ENCODE data around the gene CETN3.
A peak's percentile ranks its signal among the peaks of the same experiment; 100 is the strongest.
"Not testable (repeated sequence)": the region's sequence is repeated elsewhere in the genome, so short reads cannot be mapped to it uniquely, and the experiment has no call there.

CETN3 gene

DNA sequence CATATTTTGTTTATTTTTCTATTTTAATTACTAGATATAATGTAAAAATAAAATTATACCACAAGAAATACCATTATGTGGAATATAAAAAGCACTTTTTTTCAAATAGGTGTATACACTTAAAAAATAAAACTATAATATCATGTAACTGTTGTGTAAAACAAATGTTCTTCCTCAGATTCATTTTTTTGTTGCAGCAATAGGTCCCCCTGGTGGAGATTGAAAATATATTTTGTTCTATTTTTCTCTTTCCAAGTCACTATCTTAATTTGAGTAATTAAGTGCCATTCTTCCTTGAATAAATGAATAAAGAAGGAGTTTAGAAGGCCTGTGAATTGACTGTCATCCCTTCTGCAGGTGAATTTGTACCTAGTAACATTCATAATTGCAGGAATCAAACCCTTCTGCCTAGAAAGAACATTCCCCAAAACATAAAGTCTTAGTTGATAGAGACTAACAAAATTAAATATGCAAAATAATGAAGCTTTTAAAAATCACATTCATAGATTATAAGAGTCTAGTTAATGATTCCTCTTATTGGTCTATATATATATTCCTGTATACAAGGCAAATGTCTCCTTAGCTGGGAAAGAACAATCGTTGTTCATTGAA is 23.4 kb downstream of the CETN3 start:
- TF ChIP-seq, protein P1, sequence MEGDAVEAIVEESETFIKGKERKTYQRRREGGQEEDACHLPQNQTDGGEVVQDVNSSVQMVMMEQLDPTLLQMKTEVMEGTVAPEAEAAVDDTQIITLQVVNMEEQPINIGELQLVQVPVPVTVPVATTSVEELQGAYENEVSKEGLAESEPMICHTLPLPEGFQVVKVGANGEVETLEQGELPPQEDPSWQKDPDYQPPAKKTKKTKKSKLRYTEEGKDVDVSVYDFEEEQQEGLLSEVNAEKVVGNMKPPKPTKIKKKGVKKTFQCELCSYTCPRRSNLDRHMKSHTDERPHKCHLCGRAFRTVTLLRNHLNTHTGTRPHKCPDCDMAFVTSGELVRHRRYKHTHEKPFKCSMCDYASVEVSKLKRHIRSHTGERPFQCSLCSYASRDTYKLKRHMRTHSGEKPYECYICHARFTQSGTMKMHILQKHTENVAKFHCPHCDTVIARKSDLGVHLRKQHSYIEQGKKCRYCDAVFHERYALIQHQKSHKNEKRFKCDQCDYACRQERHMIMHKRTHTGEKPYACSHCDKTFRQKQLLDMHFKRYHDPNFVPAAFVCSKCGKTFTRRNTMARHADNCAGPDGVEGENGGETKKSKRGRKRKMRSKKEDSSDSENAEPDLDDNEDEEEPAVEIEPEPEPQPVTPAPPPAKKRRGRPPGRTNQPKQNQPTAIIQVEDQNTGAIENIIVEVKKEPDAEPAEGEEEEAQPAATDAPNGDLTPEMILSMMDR (conservative IDR thresholded peaks at IDR 0.05; ENCODE audit: low read length) = peak; percentile 67
- no peak overlapping the region for H3K4me3 ChIP-seq (ENCODE audit: low read length)
- peak; percentile 28 for DNase-seq (ENCODE audit: low read depth)

DNA sequence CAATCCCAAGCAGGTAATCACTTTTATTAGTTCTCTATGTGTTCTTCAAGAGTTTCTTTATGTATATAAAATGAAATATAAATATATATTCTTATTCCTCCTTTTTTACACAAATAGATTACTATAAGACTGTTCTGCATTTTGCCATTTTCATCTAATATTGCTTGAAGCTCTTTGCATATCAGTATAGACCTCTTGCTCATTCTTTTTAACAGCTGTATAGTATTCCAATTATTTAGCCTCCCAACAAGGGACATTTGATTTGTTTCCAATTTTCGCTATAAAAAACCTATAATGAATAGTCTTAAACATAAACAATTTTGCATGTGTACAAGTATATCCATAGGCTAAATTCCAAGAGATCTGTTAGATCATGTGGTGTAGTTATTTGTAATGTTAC is 25.2 kb downstream of the CETN3 start:
- no peak for DNase-seq (ENCODE audit: low read depth)
- TF ChIP-seq, protein P1 (conservative IDR thresholded peaks at IDR 0.05; ENCODE audit: low read length) = no peak
- no peak overlapping the region for H3K4me3 ChIP-seq (ENCODE audit: low read length)

DNA sequence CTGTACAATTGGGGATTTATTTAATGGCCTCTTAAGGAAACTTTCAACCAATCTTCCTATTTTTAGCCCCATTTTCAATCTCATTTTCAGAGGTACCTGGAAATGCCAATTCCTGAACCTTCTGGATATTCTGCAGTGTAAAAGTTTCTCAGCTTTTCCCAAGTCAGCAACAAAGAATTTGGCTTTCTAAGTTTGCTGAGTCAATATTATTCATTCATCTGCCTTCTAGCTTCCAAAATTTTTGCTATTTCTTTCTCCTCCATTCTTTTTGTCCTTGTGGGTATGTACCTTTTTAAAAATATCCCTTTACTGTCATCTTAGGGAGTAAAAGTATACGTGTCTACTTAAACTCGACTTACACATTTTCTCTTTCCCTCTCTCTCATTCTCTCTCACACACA is 25.7 kb downstream of the CETN3 start:
- TF ChIP-seq, protein P1 (conservative IDR thresholded peaks at IDR 0.05; ENCODE audit: low read length) = no peak
- no peak overlapping the region for H3K4me3 ChIP-seq (ENCODE audit: low read length)
- no peak for DNase-seq (ENCODE audit: low read depth)

DNA sequence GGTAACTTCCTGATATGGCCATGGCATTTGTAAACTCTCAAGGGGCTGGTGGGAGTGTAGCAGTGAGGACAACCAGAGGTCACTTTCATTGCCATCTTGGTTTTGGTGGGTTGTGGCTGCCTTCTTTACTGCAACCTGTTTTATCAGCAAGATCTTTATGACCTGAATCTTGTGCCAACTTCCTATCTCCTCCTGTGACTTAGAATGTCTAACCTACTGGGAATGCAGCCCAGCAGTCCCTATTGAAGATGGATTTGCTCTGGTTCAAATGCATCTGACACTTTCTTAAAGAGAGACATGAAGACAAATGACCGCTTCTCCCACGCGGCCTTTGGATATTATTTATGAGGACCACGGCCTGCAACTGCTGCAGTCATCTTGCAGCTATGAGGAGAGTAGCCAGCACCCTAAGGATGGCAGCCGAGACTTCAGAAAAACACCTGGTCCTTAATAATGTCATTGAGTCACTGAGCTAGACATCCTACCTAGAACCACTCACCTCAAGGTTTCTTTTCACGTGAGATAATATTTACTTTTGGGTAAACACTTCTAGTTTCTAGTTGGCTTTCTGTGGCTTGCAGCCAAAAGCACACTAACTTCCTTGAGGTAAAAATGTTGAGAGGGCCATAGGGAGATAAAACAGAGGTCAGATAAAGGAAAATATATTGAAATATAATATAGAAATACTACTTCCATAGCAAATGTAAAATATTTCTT is 28.2 kb downstream of the CETN3 start:
- DNase-seq (ENCODE audit: low read depth) = no peak
- H3K4me3 ChIP-seq (ENCODE audit: low read length) = no peak overlapping the region
- TF ChIP-seq, protein P1 (conservative IDR thresholded peaks at IDR 0.05; ENCODE audit: low read length) = no peak

DNA sequence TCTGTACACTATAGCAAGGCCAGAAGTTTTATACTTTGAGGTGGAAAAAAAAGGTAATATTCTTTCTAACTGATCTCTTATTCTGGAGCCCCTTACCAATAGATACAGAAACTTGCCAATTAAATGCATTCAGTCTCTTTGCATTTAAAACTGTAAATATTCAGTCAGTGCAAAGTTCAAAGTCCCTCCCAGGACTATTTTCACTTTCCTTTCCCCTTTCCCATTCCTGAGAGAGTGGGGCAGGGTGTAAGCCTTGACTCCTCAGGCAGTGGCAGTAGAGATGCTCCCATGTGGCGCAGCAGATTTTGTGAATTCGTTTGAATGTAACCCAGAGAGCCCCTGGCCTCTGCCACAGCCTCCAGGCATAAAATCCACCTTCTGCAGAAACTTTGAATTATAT is 29.9 kb downstream of the CETN3 start:
- DNase-seq (ENCODE audit: low read depth) = no peak
- H3K4me3 ChIP-seq (ENCODE audit: low read length) = no peak overlapping the region
- TF ChIP-seq, protein P1 (conservative IDR thresholded peaks at IDR 0.05; ENCODE audit: low read length) = no peak

DNA sequence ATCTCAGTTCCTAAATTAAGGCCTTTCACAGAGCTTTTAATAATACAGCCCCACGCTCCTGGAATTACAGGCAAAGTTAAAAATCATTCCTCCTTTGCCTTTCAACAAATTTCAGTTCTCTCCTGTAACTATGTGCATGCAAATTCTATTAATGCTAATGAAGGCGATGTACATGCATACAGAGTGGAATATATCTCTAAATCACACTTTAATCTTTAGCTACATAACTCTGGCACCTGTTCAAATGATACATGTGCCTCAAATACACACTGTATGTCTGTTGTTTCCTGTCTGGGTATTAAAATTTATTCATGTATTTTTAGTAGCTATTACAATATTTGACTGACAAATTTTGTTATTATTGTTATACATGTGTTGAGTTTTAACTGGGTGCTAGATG is 30.8 kb downstream of the CETN3 start:
- TF ChIP-seq, protein P1 (conservative IDR thresholded peaks at IDR 0.05; ENCODE audit: low read length) = no peak
- H3K4me3 ChIP-seq (ENCODE audit: low read length) = no peak overlapping the region
- no peak for DNase-seq (ENCODE audit: low read depth)

DNA sequence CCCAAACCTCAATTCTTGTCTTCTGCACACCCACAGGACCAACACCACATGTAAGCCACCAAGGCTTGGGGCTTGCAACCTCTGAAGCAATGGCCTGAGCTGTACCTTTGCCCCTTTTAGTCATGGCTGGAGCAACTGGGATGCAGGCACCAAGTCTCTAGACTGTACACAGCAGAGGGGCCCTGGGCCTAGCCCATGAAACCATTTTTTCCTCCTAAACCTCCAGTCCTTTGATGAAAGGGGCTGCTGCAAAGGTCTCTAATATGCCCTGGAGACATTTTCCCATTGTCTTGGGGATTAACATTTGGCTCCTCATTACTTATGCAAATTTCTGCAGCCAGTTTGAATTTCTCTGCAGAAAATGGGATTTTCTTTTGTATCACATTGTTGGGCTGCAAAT is 38.3 kb downstream of the CETN3 start:
- DNase-seq (ENCODE audit: low read depth); H3K4me3 ChIP-seq (ENCODE audit: low read length): not testable (repeated sequence)

All from AG10803 (cell line).